GM13976 (cell line): ENCODE data around the gene KSR1.
"Not testable (repeated sequence)": the region's sequence is repeated elsewhere in the genome, so short reads cannot be mapped to it uniquely, and the experiment has no call there.

ENCODE experiments used
- DNase-seq: peaks from one replicate; pipeline ENCODE4 v3.0.0; 2012; ENCODE audit warnings: low spot score
- CTCF ChIP-seq: IDR thresholded peaks from 2 replicates; pipeline ENCODE4 v1.5.1; 2012; ENCODE audit warnings: borderline replicate concordance, mild to moderate bottlenecking; ENCODE audit not compliant: insufficient read depth; ENCODE audit errors: extremely low read depth, missing control alignments, control extremely low read depth
- in situ Hi-C: fragments of 300-500 bp; cut with MboI; formaldehyde crosslinking; loops from one replicate; pipeline ENCODE4 v1.12.0; 2022; ENCODE audit warnings: low sequenced_read_pairs, mixed read lengths, inconsistent platforms; ENCODE audit not compliant: unreplicated experiment

Gene KSR1

GRCh38 chr17:27651411-27652345 lies 195.4 kb downstream of the KSR1 start:
- in situ Hi-C loops, result loop anchor here (10.0 kb wide), 2 partner anchors 47 to 93 kb away; no protein-coding TSS in a partner anchor
- no peak for DNase-seq
- peak; percentile 77 for TF ChIP-seq CTCF

- in situ Hi-C loops, result loop anchor here (10.0 kb wide), 2 partner anchors 49 to 91 kb away; no protein-coding TSS in a partner anchor
- DNase-seq, result not testable (repeated sequence)
Measured at GRCh38 chr17:27653449-27653971, 197.3 kb downstream of the KSR1 start.

- in situ Hi-C loops, result loop anchor here (10.0 kb wide), 2 partner anchors 49 to 91 kb away; no protein-coding TSS in a partner anchor
- DNase-seq, result no peak
- no peak for TF ChIP-seq CTCF
Measured at GRCh38 chr17:27654136-27654535, 197.9 kb downstream of the KSR1 start.

DNA sequence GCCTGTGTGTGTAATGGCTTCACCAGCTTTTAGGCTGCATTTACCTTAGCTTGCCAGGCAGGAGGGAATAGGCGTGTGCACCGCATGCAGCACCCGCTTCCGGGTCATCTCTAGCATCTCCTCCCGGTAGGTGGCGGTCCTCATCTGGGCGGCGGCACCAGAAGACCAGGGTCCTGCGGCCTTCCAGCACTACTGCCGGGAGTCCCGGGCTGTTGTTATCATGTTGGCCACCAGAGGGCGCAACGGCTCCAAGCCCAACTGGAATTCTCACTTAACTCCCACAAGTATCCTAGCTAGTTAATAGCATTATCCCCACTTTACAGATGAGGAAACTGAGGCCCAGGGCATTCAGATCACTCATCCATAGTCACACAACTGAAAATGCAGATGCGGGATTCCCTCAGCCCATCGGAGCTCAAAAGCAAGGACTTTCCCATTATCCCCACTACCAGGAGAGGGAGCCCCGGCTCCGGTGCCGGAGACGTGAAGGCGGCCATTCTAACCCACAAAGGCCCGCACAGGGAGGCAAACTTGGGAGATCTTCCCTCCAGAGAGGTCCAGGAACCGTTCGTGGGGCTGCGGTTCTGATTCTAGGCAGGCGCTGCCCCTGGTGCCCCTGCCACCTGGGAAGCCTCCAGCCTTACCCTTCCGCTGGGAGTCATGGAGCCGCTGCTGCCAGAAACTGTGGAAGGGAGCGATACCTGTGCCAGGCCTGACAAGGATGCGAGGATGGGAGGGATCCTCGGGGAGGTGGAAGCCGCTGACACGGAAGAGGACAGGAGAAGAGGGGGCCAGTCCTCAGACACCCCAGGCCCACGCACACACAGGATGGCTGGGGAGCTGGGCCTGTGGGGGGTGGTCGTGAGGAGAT lies 198.6 kb downstream of the KSR1 start:
- peak; percentile 82 for TF ChIP-seq CTCF
- in situ Hi-C loops, result loop anchor here (10.0 kb wide), 2 partner anchors 50 to 90 kb away; no protein-coding TSS in a partner anchor
- peak; percentile 90 for DNase-seq

GRCh38 chr17:27655525-27656111 lies 199.4 kb downstream of the KSR1 start:
- in situ Hi-C loops, result loop anchor here (10.0 kb wide), 2 partner anchors 51 to 89 kb away; no protein-coding TSS in a partner anchor
- not testable (repeated sequence) for DNase-seq

GRCh38 chr17:27656620-27657019 lies 200.4 kb downstream of the KSR1 start:
- not testable (repeated sequence) for DNase-seq
- in situ Hi-C loops, result loop anchor here (10.0 kb wide), 2 partner anchors 52 to 88 kb away; no protein-coding TSS in a partner anchor

DNA sequence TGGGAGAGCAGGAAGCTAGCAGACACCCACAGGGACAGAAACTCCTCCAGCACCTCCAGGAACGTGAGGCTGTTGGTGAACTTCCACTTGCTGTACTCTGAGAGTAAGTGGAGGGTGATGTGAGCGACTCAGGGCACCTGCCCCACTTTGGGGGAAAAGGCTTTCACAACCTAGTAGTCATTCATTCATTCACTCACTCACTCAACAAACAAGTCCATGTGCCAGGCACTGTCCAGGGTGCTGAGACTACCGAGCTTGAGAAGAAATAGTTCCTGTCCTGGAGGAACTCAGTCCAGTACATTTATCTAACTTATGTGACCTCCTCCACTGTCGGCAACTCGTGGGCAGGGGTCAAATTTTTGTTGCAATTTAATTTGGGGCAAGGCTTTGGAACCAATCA lies 201.4 kb downstream of the KSR1 start:
- DNase-seq, result no peak
- in situ Hi-C loops, result loop anchor here (10.0 kb wide), 2 partner anchors 53 to 87 kb away; no protein-coding TSS in a partner anchor
- no peak for TF ChIP-seq CTCF

DNA sequence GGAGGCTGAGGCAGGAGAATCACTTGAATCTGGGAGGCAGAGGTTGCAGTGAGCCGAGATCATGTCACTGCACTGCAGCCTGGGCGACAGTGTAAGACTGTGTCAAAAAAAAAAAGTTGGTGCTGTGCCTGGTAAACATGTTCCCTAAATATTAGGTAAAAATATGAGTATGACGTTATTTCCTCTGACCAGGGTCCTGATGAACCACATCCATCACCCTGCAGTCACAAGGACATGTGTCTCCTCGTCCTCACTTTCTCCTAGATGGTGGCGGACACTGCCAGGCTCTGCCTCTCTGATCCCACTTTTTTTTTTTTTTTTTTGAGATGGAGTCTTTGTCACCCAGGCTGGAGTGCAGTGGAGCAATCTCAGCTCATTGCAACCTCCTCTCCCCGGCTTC lies 203.4 kb downstream of the KSR1 start:
- no peak for DNase-seq
- TF ChIP-seq CTCF, result no peak
- in situ Hi-C loops, result loop anchor here (10.0 kb wide), 2 partner anchors 55 to 85 kb away; no protein-coding TSS in a partner anchor
